WTC11 (cell line): ENCODE measurements around the gene F11R. TPM values are rescaled to one million over a fixed set of nuclear protein-coding genes. Genes with fewer than 3 reads are reported as not detected.

ENCODE experiments used
- ATF3 ChIP-seq: sonication (generic); formaldehyde crosslinking; conservative IDR thresholded peaks from 2 replicates; pipeline ENCODE4 v1.8.1; 2022; ENCODE audit warnings: mild to moderate bottlenecking, missing genetic modification reagents
- CBFB ChIP-seq: sonication (generic); formaldehyde crosslinking; IDR thresholded peaks from 2 replicates; pipeline ENCODE4 v1.8.1; 2022; ENCODE audit warnings: mild to moderate bottlenecking, low read depth, missing genetic modification reagents
- CREM ChIP-seq: sonication (generic); formaldehyde crosslinking; IDR thresholded peaks from 2 replicates; pipeline ENCODE4 v1.8.1; 2022; ENCODE audit warnings: mild to moderate bottlenecking, missing genetic modification reagents, moderate library complexity
- IRF2 ChIP-seq: sonication (generic); formaldehyde crosslinking; IDR thresholded peaks from 2 replicates; pipeline ENCODE4 v1.8.0; 2022; ENCODE audit warnings: low read depth, missing genetic modification reagents, borderline replicate concordance
- PREB ChIP-seq: sonication (generic); formaldehyde crosslinking; IDR thresholded peaks from 2 replicates; pipeline ENCODE4 v1.8.1; 2022; ENCODE audit warnings: mild to moderate bottlenecking, missing genetic modification reagents, moderate library complexity, borderline replicate concordance
- SP1 ChIP-seq: sonication (generic); formaldehyde crosslinking; conservative IDR thresholded peaks from 2 replicates; pipeline ENCODE4 v1.8.1; 2022; ENCODE audit warnings: missing genetic modification reagents
- ZNF317 ChIP-seq: sonication (generic); formaldehyde crosslinking; IDR thresholded peaks from 2 replicates; pipeline ENCODE4 v1.8.1; 2023; ENCODE audit warnings: low read depth, mild to moderate bottlenecking, moderate library complexity, missing genetic modification reagents, borderline replicate concordance
- total RNA-seq: library from RNA; stranded (reverse); gene quantifications from 3 replicates; pipeline ENCODE4 v1.2.3, GENCODE V29; 2021
- TF ChIP-seq, protein P1 (sequence below): fragments of 250-450 bp; sonication (Bioruptor Pico); IDR thresholded peaks from 2 replicates; pipeline ENCODE4 v1.9.0; 2021; ENCODE audit warnings: mild to moderate bottlenecking
- TF ChIP-seq, protein P2 (sequence below): sonication (generic); formaldehyde crosslinking; IDR thresholded peaks from 2 replicates; pipeline ENCODE4 v1.8.0; 2022; ENCODE audit warnings: missing genetic modification reagents
- TF ChIP-seq, protein P3 (sequence below): sonication (generic); formaldehyde crosslinking; IDR thresholded peaks from 2 replicates; pipeline ENCODE4 v1.8.0; 2022; ENCODE audit warnings: mild to moderate bottlenecking, missing genetic modification reagents
- TF ChIP-seq, protein P4 (sequence below): fragments of 250-450 bp; sonication (Bioruptor Pico); IDR thresholded peaks from 2 replicates; pipeline ENCODE4 v2.1.2; 2022; ENCODE audit warnings: mild to moderate bottlenecking, moderate library complexity
- TF ChIP-seq, protein P5 (sequence below): sonication (generic); formaldehyde crosslinking; IDR thresholded peaks from 2 replicates; pipeline ENCODE4 v1.8.0; 2022; ENCODE audit warnings: mild to moderate bottlenecking, missing genetic modification reagents
- TF ChIP-seq, protein P6 (sequence below): sonication (generic); formaldehyde crosslinking; IDR thresholded peaks from 2 replicates; pipeline ENCODE4 v1.8.0; 2023; ENCODE audit warnings: missing genetic modification reagents, mild to moderate bottlenecking, borderline replicate concordance
- TF ChIP-seq, protein P7 (sequence below): sonication (generic); formaldehyde crosslinking; IDR thresholded peaks from 2 replicates; pipeline ENCODE4 v1.8.1; 2023; ENCODE audit warnings: mild to moderate bottlenecking, moderate library complexity, missing genetic modification reagents
- TF ChIP-seq, protein P8 (sequence below): fragments of 250-450 bp; sonication (Bioruptor Pico); IDR thresholded peaks from 2 replicates; pipeline ENCODE4 v1.9.0; 2021; ENCODE audit warnings: moderate library complexity, mild to moderate bottlenecking, inconsistent platforms, borderline replicate concordance

F11R gene
- total RNA-seq, 1 experiment from 2014 or later = 202 TPM

DNA sequence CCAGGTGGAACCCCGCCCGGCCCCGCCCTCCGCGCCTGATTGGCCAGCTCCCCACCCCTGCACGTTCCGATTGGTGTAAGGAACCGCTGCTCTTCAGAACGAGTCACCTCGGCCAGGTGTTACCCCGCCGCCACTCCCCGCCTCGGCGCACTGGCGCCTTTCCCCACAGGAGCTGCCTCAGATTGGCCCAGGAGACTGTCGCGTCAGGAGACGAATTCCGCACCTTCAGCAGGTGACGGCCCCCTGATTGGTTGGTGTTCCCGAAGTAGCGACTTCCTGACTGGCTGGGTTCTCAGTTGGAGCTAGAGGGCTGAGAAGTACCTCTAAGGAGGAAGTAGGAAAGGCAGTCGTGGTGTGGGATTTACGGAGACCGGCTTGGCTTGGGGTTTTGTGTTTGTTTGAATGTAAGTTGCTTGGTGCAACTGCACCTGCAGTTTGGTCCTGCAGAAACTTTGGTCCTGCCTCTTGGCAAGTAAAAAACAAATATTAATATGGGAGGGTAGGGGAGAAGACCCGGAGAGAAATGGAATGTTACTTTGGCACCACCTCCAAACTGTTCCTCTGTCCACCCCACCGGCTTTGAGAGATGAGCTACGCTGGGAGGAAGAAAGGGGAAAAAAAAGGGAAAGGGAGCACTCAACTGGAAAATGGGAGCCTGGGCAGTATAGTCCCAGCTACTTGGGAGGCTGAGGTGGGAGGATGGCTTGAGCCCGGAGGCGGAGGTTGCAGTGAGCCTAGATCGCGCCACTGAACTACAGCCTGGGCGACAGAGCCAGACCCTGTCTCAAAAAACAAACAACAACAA is 415 bp upstream of the F11R start (continued):
- TF ChIP-seq, protein P1, sequence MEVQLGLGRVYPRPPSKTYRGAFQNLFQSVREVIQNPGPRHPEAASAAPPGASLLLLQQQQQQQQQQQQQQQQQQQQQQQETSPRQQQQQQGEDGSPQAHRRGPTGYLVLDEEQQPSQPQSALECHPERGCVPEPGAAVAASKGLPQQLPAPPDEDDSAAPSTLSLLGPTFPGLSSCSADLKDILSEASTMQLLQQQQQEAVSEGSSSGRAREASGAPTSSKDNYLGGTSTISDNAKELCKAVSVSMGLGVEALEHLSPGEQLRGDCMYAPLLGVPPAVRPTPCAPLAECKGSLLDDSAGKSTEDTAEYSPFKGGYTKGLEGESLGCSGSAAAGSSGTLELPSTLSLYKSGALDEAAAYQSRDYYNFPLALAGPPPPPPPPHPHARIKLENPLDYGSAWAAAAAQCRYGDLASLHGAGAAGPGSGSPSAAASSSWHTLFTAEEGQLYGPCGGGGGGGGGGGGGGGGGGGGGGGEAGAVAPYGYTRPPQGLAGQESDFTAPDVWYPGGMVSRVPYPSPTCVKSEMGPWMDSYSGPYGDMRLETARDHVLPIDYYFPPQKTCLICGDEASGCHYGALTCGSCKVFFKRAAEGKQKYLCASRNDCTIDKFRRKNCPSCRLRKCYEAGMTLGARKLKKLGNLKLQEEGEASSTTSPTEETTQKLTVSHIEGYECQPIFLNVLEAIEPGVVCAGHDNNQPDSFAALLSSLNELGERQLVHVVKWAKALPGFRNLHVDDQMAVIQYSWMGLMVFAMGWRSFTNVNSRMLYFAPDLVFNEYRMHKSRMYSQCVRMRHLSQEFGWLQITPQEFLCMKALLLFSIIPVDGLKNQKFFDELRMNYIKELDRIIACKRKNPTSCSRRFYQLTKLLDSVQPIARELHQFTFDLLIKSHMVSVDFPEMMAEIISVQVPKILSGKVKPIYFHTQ = no peak
- TF ChIP-seq, protein P2, sequence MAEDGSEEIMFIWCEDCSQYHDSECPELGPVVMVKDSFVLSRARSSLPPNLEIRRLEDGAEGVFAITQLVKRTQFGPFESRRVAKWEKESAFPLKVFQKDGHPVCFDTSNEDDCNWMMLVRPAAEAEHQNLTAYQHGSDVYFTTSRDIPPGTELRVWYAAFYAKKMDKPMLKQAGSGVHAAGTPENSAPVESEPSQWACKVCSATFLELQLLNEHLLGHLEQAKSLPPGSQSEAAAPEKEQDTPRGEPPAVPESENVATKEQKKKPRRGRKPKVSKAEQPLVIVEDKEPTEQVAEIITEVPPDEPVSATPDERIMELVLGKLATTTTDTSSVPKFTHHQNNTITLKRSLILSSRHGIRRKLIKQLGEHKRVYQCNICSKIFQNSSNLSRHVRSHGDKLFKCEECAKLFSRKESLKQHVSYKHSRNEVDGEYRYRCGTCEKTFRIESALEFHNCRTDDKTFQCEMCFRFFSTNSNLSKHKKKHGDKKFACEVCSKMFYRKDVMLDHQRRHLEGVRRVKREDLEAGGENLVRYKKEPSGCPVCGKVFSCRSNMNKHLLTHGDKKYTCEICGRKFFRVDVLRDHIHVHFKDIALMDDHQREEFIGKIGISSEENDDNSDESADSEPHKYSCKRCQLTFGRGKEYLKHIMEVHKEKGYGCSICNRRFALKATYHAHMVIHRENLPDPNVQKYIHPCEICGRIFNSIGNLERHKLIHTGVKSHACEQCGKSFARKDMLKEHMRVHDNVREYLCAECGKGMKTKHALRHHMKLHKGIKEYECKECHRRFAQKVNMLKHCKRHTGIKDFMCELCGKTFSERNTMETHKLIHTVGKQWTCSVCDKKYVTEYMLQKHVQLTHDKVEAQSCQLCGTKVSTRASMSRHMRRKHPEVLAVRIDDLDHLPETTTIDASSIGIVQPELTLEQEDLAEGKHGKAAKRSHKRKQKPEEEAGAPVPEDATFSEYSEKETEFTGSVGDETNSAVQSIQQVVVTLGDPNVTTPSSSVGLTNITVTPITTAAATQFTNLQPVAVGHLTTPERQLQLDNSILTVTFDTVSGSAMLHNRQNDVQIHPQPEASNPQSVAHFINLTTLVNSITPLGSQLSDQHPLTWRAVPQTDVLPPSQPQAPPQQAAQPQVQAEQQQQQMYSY (CRISPR knock-in tag) = peak; percentile 59
- TF ChIP-seq, protein P3, sequence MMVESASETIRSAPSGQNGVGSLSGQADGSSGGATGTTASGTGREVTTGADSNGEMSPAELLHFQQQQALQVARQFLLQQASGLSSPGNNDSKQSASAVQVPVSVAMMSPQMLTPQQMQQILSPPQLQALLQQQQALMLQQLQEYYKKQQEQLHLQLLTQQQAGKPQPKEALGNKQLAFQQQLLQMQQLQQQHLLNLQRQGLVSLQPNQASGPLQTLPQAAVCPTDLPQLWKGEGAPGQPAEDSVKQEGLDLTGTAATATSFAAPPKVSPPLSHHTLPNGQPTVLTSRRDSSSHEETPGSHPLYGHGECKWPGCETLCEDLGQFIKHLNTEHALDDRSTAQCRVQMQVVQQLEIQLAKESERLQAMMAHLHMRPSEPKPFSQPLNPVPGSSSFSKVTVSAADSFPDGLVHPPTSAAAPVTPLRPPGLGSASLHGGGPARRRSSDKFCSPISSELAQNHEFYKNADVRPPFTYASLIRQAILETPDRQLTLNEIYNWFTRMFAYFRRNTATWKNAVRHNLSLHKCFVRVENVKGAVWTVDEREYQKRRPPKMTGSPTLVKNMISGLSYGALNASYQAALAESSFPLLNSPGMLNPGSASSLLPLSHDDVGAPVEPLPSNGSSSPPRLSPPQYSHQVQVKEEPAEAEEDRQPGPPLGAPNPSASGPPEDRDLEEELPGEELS (CRISPR knock-in tag) = peak; percentile 78
- TF ChIP-seq, protein P4, sequence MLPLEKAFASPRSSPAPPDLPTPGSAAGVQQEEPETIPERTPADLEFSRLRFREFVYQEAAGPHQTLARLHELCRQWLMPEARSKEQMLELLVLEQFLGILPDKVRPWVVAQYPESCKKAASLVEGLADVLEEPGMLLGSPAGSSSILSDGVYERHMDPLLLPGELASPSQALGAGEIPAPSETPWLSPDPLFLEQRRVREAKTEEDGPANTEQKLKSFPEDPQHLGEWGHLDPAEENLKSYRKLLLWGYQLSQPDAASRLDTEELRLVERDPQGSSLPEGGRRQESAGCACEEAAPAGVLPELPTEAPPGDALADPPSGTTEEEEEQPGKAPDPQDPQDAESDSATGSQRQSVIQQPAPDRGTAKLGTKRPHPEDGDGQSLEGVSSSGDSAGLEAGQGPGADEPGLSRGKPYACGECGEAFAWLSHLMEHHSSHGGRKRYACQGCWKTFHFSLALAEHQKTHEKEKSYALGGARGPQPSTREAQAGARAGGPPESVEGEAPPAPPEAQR = no peak
- TF ChIP-seq ATF3 (CRISPR knock-in tag) (no peak), CBFB (CRISPR knock-in tag) (no peak), SP1 (CRISPR knock-in tag) (peak; percentile 70; the same call in 1 of the 2 replicates), PREB (CRISPR knock-in tag) (no peak), IRF2 (CRISPR knock-in tag) (no peak), ZNF317 (no peak), CREM (CRISPR knock-in tag) (peak; percentile 80; the same call in 1 of the 2 replicates)
- TF ChIP-seq, protein P5, sequence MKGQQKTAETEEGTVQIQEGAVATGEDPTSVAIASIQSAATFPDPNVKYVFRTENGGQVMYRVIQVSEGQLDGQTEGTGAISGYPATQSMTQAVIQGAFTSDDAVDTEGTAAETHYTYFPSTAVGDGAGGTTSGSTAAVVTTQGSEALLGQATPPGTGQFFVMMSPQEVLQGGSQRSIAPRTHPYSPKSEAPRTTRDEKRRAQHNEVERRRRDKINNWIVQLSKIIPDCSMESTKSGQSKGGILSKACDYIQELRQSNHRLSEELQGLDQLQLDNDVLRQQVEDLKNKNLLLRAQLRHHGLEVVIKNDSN (CRISPR knock-in tag) = peak; percentile 62; the same call in 1 of the 2 replicates
- TF ChIP-seq, protein P6, sequence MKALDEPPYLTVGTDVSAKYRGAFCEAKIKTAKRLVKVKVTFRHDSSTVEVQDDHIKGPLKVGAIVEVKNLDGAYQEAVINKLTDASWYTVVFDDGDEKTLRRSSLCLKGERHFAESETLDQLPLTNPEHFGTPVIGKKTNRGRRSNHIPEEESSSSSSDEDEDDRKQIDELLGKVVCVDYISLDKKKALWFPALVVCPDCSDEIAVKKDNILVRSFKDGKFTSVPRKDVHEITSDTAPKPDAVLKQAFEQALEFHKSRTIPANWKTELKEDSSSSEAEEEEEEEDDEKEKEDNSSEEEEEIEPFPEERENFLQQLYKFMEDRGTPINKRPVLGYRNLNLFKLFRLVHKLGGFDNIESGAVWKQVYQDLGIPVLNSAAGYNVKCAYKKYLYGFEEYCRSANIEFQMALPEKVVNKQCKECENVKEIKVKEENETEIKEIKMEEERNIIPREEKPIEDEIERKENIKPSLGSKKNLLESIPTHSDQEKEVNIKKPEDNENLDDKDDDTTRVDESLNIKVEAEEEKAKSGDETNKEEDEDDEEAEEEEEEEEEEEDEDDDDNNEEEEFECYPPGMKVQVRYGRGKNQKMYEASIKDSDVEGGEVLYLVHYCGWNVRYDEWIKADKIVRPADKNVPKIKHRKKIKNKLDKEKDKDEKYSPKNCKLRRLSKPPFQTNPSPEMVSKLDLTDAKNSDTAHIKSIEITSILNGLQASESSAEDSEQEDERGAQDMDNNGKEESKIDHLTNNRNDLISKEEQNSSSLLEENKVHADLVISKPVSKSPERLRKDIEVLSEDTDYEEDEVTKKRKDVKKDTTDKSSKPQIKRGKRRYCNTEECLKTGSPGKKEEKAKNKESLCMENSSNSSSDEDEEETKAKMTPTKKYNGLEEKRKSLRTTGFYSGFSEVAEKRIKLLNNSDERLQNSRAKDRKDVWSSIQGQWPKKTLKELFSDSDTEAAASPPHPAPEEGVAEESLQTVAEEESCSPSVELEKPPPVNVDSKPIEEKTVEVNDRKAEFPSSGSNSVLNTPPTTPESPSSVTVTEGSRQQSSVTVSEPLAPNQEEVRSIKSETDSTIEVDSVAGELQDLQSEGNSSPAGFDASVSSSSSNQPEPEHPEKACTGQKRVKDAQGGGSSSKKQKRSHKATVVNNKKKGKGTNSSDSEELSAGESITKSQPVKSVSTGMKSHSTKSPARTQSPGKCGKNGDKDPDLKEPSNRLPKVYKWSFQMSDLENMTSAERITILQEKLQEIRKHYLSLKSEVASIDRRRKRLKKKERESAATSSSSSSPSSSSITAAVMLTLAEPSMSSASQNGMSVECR (CRISPR knock-in tag) = 0 out of 2 replicates have a peak, but pooled peaks have one; percentile 29
- TF ChIP-seq, protein P7, sequence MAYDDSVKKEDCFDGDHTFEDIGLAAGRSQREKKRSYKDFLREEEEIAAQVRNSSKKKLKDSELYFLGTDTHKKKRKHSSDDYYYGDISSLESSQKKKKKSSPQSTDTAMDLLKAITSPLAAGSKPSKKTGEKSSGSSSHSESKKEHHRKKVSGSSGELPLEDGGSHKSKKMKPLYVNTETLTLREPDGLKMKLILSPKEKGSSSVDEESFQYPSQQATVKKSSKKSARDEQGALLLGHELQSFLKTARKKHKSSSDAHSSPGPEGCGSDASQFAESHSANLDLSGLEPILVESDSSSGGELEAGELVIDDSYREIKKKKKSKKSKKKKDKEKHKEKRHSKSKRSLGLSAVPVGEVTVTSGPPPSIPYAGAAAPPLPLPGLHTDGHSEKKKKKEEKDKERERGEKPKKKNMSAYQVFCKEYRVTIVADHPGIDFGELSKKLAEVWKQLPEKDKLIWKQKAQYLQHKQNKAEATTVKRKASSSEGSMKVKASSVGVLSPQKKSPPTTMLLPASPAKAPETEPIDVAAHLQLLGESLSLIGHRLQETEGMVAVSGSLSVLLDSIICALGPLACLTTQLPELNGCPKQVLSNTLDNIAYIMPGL (CRISPR knock-in tag) = no peak; the same call in none of the 2 replicates
- TF ChIP-seq, protein P8, sequence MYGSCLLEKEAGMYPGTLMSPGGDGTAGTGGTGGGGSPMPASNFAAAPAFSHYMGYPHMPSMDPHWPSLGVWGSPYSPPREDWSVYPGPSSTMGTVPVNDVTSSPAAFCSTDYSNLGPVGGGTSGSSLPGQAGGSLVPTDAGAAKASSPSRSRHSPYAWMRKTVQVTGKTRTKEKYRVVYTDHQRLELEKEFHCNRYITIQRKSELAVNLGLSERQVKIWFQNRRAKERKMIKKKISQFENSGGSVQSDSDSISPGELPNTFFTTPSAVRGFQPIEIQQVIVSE (CRISPR knock-in tag) = no peak
